Jurkat, Clone E6-1 (cell line): ENCODE data around the gene DAND5.

Experiments used
- DNase-seq: peaks from one replicate; pipeline ENCODE4 v3.0.0-alpha.2; 2011; ENCODE audit warnings: low read depth, low spot score
- H3K4me3 ChIP-seq: 2 replicates; pipeline ENCODE4 v1.5.1; 2011; ENCODE audit warnings: mild to moderate bottlenecking, low read length, control low read depth, moderate library complexity

Gene DAND5

GRCh38 chr19:13002166-13002898 is 33.0 kb downstream of the DAND5 start:
- no peak overlapping the region for H3K4me3 ChIP-seq
- no peak for DNase-seq

DNA sequence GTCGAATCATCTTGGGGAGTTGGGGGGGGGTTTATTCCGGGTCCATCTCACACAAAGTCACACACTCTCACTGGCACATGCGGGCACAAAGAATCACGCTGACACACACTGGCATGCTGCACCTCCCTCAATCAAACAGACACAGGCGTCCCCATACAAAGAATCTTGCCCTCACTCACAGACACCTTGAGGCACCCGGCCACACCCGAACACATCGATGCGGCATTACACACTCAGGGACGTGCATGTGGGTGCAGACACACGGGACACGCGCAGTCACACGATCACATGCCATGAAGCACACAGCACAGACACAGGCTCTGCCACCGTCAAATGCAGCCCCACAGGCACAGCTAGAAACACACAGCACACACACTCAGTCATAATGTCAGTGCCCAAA is 33.7 kb downstream of the DAND5 start:
- DNase-seq: no peak
- H3K4me3 ChIP-seq: no peak overlapping the region

DNA sequence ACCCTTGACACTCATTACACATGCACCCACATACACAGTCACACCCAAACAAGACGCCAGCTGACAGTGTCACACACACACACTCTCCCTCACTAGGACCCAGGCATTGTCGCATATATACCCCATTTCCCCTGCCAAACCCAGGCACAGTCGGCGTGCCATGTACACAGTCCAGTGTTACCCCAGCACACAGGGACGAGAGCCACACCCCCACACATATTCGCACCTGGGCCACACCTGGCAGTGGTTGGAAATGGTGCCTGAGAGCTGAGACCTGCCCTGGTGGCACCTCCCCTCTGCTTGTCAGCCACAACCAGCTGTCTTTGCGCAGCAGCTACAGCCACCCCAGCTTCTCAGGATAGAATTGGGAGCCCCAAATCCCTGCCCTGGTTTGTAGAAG is 34.9 kb downstream of the DAND5 start:
- no peak for DNase-seq
- no peak overlapping the region for H3K4me3 ChIP-seq

GRCh38 chr19:13005253-13005652 is 35.9 kb downstream of the DAND5 start:
- no peak overlapping the region for H3K4me3 ChIP-seq
- DNase-seq: no peak

- H3K4me3 ChIP-seq: no peak overlapping the region
- no peak for DNase-seq
These were observed 36.5 kb downstream of the DAND5 start for GRCh38 chr19:13005861-13006370.

GRCh38 chr19:13006431-13007281 is 37.3 kb downstream of the DAND5 start:
- H3K4me3 ChIP-seq: no peak overlapping the region
- DNase-seq: no peak

- no peak for DNase-seq
- no peak overlapping the region for H3K4me3 ChIP-seq
These were observed 38.1 kb downstream of the DAND5 start for GRCh38 chr19:13007292-13008045.

- DNase-seq: no peak
- H3K4me3 ChIP-seq: no peak overlapping the region
These were observed 39.8 kb downstream of the DAND5 start for GRCh38 chr19:13008926-13009787.

GRCh38 chr19:13010038-13010991 is 40.9 kb downstream of the DAND5 start:
- no peak for DNase-seq
- no peak overlapping the region for H3K4me3 ChIP-seq

GRCh38 chr19:13010992-13011652 is 41.7 kb downstream of the DAND5 start:
- no peak overlapping the region for H3K4me3 ChIP-seq
- DNase-seq: no peak

DNA sequence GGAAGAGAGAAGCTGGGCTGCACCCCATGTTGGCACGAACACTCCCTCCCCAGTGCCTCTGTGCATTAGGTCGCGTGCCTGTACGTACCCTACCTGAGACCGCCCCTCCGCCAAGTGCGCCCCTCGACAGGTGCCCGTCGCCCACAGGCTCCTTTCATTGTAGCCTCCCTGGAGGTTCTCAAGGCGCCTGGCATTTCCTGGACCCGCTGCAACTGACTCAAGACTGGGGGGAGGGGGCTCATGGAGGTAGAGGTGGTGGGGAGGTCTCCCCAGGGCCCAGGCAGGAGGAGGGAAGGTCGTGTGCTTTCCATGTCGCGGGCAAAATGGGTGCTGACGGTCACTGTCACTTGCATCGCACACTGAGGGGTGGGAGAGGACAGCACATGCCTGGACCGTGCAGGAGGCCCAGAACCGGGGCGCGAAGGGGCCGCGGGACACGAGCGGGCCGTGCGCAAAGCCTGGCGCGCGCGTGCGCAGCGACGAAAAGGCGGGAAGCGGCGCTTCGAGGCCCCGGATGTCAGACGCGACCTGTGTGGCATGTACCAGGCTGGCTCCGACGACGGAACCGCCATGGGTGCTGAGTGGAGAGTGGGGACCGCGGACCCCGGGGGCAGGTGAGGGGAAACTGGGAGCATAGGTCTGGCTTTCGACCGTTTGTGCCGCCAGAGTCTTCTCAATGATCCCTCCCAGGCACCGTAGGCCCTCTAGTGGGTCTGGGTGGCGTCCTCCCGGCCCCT is 42.4 kb downstream of the DAND5 start:
- H3K4me3 ChIP-seq: no peak overlapping the region
- no peak for DNase-seq

GRCh38 chr19:13012390-13012689 is 43.0 kb downstream of the DAND5 start:
- no peak for DNase-seq
- H3K4me3 ChIP-seq: no peak overlapping the region

DNA sequence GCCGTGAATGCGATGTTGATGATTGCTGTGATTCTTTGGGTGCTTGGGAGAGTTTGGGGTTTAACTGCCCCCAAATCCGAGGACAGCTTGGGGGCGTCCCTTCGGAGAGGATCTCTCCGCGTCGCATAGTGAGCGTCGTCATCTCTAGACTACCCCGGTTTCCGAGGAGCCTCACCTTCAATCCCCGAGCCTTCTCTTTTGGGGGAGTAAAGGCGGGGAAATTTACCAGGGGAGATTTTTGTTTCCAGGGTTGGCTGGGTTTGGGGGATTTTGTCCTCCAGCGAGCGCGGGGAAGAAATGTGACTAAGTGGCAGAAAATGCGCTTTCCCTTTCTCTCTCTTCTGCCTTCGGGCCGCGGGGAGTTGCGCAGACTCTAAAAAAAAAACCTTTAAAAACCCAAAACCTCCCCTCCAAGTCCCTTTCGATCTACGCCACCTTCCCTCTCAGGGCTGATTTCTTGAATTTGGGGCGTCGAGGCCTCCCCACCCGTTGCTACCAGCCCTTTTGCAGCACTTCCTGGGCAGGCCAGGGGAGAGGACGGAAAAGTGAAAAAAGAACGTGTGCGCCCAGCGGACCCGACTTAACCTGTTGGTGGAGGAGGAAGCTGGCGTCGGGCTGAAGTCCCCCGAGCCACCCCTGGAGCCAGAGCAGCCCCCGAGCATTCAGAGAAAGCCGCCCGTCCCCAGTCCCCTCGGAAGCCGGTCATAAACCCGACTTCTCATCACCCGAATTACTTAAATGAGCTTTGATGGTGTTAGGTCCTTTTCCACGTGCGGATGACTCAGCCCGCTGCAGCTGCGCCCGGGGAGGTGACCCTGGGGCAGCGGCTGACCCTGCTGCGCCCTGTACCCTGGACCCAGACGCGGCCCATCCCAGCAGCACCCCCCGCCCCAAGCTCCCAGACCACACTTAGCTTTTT is 43.6 kb downstream of the DAND5 start:
- no peak overlapping the region for H3K4me3 ChIP-seq

GRCh38 chr19:13013649-13014048 is 44.3 kb downstream of the DAND5 start:
- H3K4me3 ChIP-seq: no peak overlapping the region
- no peak for DNase-seq

More for the DNA sequence above, 43.6 kb downstream of the DAND5 start:
- no peak for DNase-seq

- no peak for DNase-seq
- H3K4me3 ChIP-seq: no peak overlapping the region
These were observed 44.9 kb downstream of the DAND5 start for GRCh38 chr19:13014101-13014920.
